ENCODE results near the gene GATD1. TPM values are rescaled to one million over a fixed set of nuclear protein-coding genes. Genes with fewer than 3 reads are reported as not detected.

GATD1 gene
- total and polyA plus RNA-seq, 9 of the 15 experiments (the other 6 are each of a cell fraction or from before 2014, with no cell fraction given): 2.8 to 144 (median 36.9) TPM

- 45% methylated on average over 29 of the region's 53 CpGs for WGBS (ENCODE audit: insufficient coverage, low coverage, missing lambda C conversion rate)
- FAIRE-seq (no peak), DNase-seq (ENCODE audit: extremely low read depth in 1 of 4, low spot score in 3 of 4) (peak in 3 of 4 experiments; percentile 39 to 67 (median 59)), ATAC-seq (0 out of 3 replicates have a peak, but pooled peaks have one; percentile 9)
- peak overlapping the region; percentile 34; the same call in 1 of the 2 replicates for H3K4me3 ChIP-seq
- intact Hi-C loops (cut with micrococcal nuclease) (loop anchor here (5.0 kb wide), 2 partner anchors 72 to 173 kb away; partner anchors contain the start of gene SLC25A22), in situ Hi-C loops (cut with MboI) (no loop called here)
- H3K4me1 ChIP-seq (replicated peaks in 1 of 2; ENCODE audit: control insufficient read depth in 2 of 2, insufficient read depth in 2 of 2, low read length in 2 of 2): peaks cover 35 to 82% of the 10 kb centered on the region in 2 experiments
- no peaks in the 10 kb centered on the region for H3K9me1 ChIP-seq (ENCODE audit: control insufficient read depth, insufficient read depth, low read length)
- BruUV-seq (replicated peaks): no TSS peak
- no peaks in the 10 kb centered on the region for H3K36me3 ChIP-seq (ENCODE audit: control insufficient read depth, insufficient read depth, low read length)
- no peaks in the 10 kb centered on the region for H3K9me3 ChIP-seq (replicated peaks; ENCODE audit: control insufficient read depth, insufficient read depth, low read depth, low read length)
- peak overlapping the region; percentile 92; the same call in 1 of the 2 replicates for H2AFZ ChIP-seq (ENCODE audit: low read depth, low read length)
- POLR2A ChIA-PET: interaction anchor here (0.6 to 2.8 kb wide), 8 partner anchors 11 to 134 kb away, joined by 3 to 25 read pairs (median 4); partner anchors contain the start of genes DEAF1 and TMEM80
- TF ChIP-seq FOXO4 (CRISPR knock-in tag; IDR thresholded peaks at IDR 0.05) (no peak), HDAC3 (IDR thresholded peaks at IDR 0.05; ENCODE audit: borderline replicate concordance, partially characterized antibody) (no peak), NRF1 (conservative IDR thresholded peaks at IDR 0.05 in 1 of 2, IDR thresholded peaks at IDR 0.05 in 1 of 2) (peak; percentile 15 to 32; a peak in 1 of 4 replicates), ZBTB7A (IDR thresholded peaks at IDR 0.05; ENCODE audit: borderline replicate concordance, control insufficient read depth, low read depth, low read length) (peak; percentile 76), ZNF395 (CRISPR knock-in tag; IDR thresholded peaks at IDR 0.05) (0 out of 2 replicates have a peak, but pooled peaks have one; percentile 42)
- H3K27me3 ChIP-seq (ENCODE audit: control insufficient read depth in 2 of 2, insufficient read depth in 2 of 2, low read length in 2 of 2): no peaks in the 10 kb centered on the region; a peak in 1 of 5 replicates
- 0 out of 2 replicates have a peak overlapping the region, but pooled peaks have one; percentile 4 for H3K4me2 ChIP-seq (ENCODE audit: insufficient read depth, low read length)
- CTCF ChIA-PET (ENCODE audit: low intra/inter-chr PET ratio): no interaction called here
- no peaks in the 10 kb centered on the region; the same call in 1 of the 2 replicates for H4K20me1 ChIP-seq (replicated peaks; ENCODE audit: control insufficient read depth, insufficient read depth, low read length)
- no peaks in the 10 kb centered on the region; the same call in 1 of the 3 replicates for H3K79me2 ChIP-seq (ENCODE audit: control insufficient read depth, insufficient read depth, low read length)
- H3K9ac ChIP-seq (ENCODE audit: insufficient read depth in 1 of 2, low read depth in 2 of 2, low read length in 2 of 2): peak overlapping the region in 1 of 2 experiments; percentile 87; a peak in 2 of 4 replicates
- H3K27ac ChIP-seq (ENCODE audit: extremely low read depth, low read depth, low read length): peak overlapping the region; percentile 65; the same call in 1 of the 3 replicates
Measured at GRCh38 chr11:725624-726202, 51.6 kb downstream of the GATD1 start.

Measured in K562 (cell line).